Measurements from ENCODE around the gene SH3D19. TPM values are rescaled to one million over a fixed set of nuclear protein-coding genes. Genes with fewer than 3 reads are reported as not detected.

SH3D19 gene
- total and polyA plus RNA-seq, 2 of the 4 experiments (the other 2 are of a cell fraction): 14.4 to 27.2 TPM

- Histone ChIP-seq H3K79me1 (ENCODE audit: low read depth in 1 of 2, low read length in 2 of 2) (peaks cover 7% of the 10 kb centered on the region in 2 experiments; a peak in 2 of 4 replicates), H2BK120ac (ENCODE audit: low read depth, low read length) (no peak overlapping the region), H3K9me1 (ENCODE audit: insufficient read depth, low read length) (peaks cover 7% of the 10 kb centered on the region), H2AK5ac (ENCODE audit: low read depth, low read length) (no peak overlapping the region), H4K8ac (ENCODE audit: low read depth in 2 of 2, low read length in 2 of 2) (no peak overlapping the region), H4K5ac (ENCODE audit: low read depth, low read length) (no peak overlapping the region), H2BK20ac (ENCODE audit: low read depth, low read length) (no peak overlapping the region), H3K36me3 (ENCODE audit: control insufficient read depth, insufficient read depth, low read length) (no peaks in the 10 kb centered on the region), H3K18ac (ENCODE audit: low read depth, low read length) (no peak overlapping the region), H3K4ac (ENCODE audit: low read depth, low read length) (no peak overlapping the region), H3K4me3 (ENCODE audit: insufficient read depth, low read depth, low read length) (no peak overlapping the region), H4K91ac (ENCODE audit: insufficient read depth, low read depth, low read length) (no peak overlapping the region), H3K4me2 (ENCODE audit: low read depth, low read length) (no peak overlapping the region), H2BK15ac (ENCODE audit: low read depth, low read length) (no peak overlapping the region), H3K56ac (ENCODE audit: extremely low read depth, insufficient read depth, low read length) (no peak overlapping the region), H3K14ac (replicated peaks; ENCODE audit: low read depth, low read length) (no peak overlapping the region), H2AFZ (replicated peaks; ENCODE audit: low read length, poor library complexity) (no peak overlapping the region), H2BK5ac (ENCODE audit: low read depth, low read length, poor library complexity, severe bottlenecking) (no peak overlapping the region), H3K23ac (ENCODE audit: low read depth, low read length) (no peak overlapping the region), H3K9ac (ENCODE audit: low read depth, low read length) (no peak overlapping the region), H4K20me1 (ENCODE audit: insufficient read depth, low read length) (no peaks in the 10 kb centered on the region), H2AK9ac (replicated peaks; ENCODE audit: low read depth, low read length, poor library complexity) (no peak overlapping the region), H3K9me3 (ENCODE audit: control insufficient read depth, insufficient read depth, low read length) (no peaks in the 10 kb centered on the region), H3K4me1 (ENCODE audit: control insufficient read depth, insufficient read depth, low read length) (peaks cover 4% of the 10 kb centered on the region), H3K27ac (ENCODE audit: insufficient read depth, low read length) (no peak overlapping the region), H3K27me3 (ENCODE audit: control insufficient read depth, insufficient read depth, low read length) (no peaks in the 10 kb centered on the region)
- WGBS, 2 experiments (ENCODE audit: extremely low coverage in 2 of 2, insufficient read length in 1 of 2): no CpG with 5 or more reads among the region's 2 CpGs
- ChIA-PET CTCF (no interaction called here), POLR2A (ENCODE audit: unreplicated experiment) (no interaction called here)
- intact Hi-C loops (cut with micrococcal nuclease) (no loop called here), dilution Hi-C loops (cut with HindIII; ENCODE audit: low sequenced_read_pairs, unreplicated experiment) (no loop called here), in situ Hi-C loops (cut with MboI; ENCODE audit: low sequenced_read_pairs) (no loop called here)
- DNase-seq: no peak
- no peak for ATAC-seq (ENCODE audit: low read depth)
- BruUV-seq (replicated peaks): no TSS peak
- no peak for TF ChIP-seq POLR2A (IDR thresholded peaks at IDR 0.05; ENCODE audit: low read depth, low read length)
- TF ChIP-seq FOS (IDR thresholded peaks at IDR 0.05; ENCODE audit: low read depth, low read length): no peak
- no peak for TF ChIP-seq MAZ (IDR thresholded peaks at IDR 0.05; ENCODE audit: borderline replicate concordance, low read depth, low read length)
- no peak for TF ChIP-seq CTCF (conservative IDR thresholded peaks at IDR 0.05; ENCODE audit: low read depth, low read length)
- TF ChIP-seq USF2 (IDR thresholded peaks at IDR 0.05; ENCODE audit: low read depth, low read length): no peak
- TF ChIP-seq CHD1 (IDR thresholded peaks at IDR 0.05; ENCODE audit: low read depth, low read length): no peak
- no peak for TF ChIP-seq SMC3 (IDR thresholded peaks at IDR 0.05; ENCODE audit: low read depth, low read length)
Observed at GRCh38 chr4:151316645-151317044, 8.8 kb downstream of the SH3D19 start.
